Measurements from ENCODE around the gene PDE2A. TPM values are rescaled to one million over a fixed set of nuclear protein-coding genes. Genes with fewer than 3 reads are reported as not detected.

PDE2A gene
- total RNA-seq, 1 experiment from 2014 or later: 9.6 TPM

- Histone ChIP-seq H3F3A (ENCODE audit: insufficient read depth, low read depth) (no peaks in the 10 kb centered on the region), H3K4me2 (no peak overlapping the region), H4K20me1 (ENCODE audit: insufficient read depth) (no peaks in the 10 kb centered on the region; the same call in 1 of the 2 replicates), H3K79me2 (ENCODE audit: low read depth) (no peaks in the 10 kb centered on the region), H3K36me3 (ENCODE audit: low read depth) (no peaks in the 10 kb centered on the region), H3K27ac (no peak overlapping the region), H3K4me1 (replicated peaks; ENCODE audit: insufficient read depth) (no peaks in the 10 kb centered on the region), H3K4me3 (no peak overlapping the region), H3K9me2 (ENCODE audit: insufficient read depth) (no peaks in the 10 kb centered on the region), H2AFZ (no peak overlapping the region), H3K27me3 (ENCODE audit: insufficient read depth, low read depth) (peaks cover 31% of the 10 kb centered on the region), H3K9me3 (ENCODE audit: insufficient read depth, low read depth) (no peaks in the 10 kb centered on the region)
- no TSS peak for BruUV-seq (replicated peaks)
- intact Hi-C loops (cut with micrococcal nuclease; ENCODE audit: unreplicated experiment): no loop called here
- no peak for TF ChIP-seq CTCF (conservative IDR thresholded peaks at IDR 0.05)
- TF ChIP-seq EZH2 (IDR thresholded peaks at IDR 0.05; ENCODE audit: low read depth): no peak
- ChIA-PET POLR2A (ENCODE audit: unreplicated experiment) (no interaction called here), CTCF (no interaction called here)
- no peak for DNase-seq
Measured at GRCh38 chr11:72613977-72614376, 60.2 kb downstream of the PDE2A start.

- Histone ChIP-seq H3K79me2 (ENCODE audit: low read depth) (no peaks in the 10 kb centered on the region), H4K20me1 (ENCODE audit: insufficient read depth) (no peaks in the 10 kb centered on the region; the same call in 1 of the 2 replicates), H3K9me2 (ENCODE audit: insufficient read depth) (no peaks in the 10 kb centered on the region), H3K4me1 (replicated peaks; ENCODE audit: insufficient read depth) (no peaks in the 10 kb centered on the region), H3F3A (ENCODE audit: insufficient read depth, low read depth) (no peaks in the 10 kb centered on the region), H3K27ac (no peak overlapping the region), H3K4me3 (no peak overlapping the region), H3K27me3 (ENCODE audit: insufficient read depth, low read depth) (peaks cover 31% of the 10 kb centered on the region), H2AFZ (no peak overlapping the region), H3K36me3 (ENCODE audit: low read depth) (no peaks in the 10 kb centered on the region), H3K4me2 (no peak overlapping the region), H3K9me3 (ENCODE audit: insufficient read depth, low read depth) (no peaks in the 10 kb centered on the region)
- no TSS peak for BruUV-seq (replicated peaks)
- intact Hi-C loops (cut with micrococcal nuclease; ENCODE audit: unreplicated experiment): no loop called here
- ChIA-PET CTCF (no interaction called here), POLR2A (ENCODE audit: unreplicated experiment) (no interaction called here)
- no peak for DNase-seq
- TF ChIP-seq EZH2 (IDR thresholded peaks at IDR 0.05; ENCODE audit: low read depth): no peak
- no peak for TF ChIP-seq CTCF (conservative IDR thresholded peaks at IDR 0.05)
Measured at GRCh38 chr11:72613450-72613849, 60.8 kb downstream of the PDE2A start.

- CTCF ChIA-PET: no interaction called here
- peak in 1 of 2 experiments; percentile 13 for DNase-seq
- H3K4me3 ChIP-seq: no peak overlapping the region
Measured at GRCh38 chr11:72609476-72609875, 64.7 kb downstream of the PDE2A start.

More at GRCh38 chr11:72609476-72609875, 64.7 kb downstream of the PDE2A start:
- H3K36me3 ChIP-seq (ENCODE audit: low read depth): no peaks in the 10 kb centered on the region
- intact Hi-C loops (cut with micrococcal nuclease; ENCODE audit: unreplicated experiment): no loop called here
- no peaks in the 10 kb centered on the region for H3K9me3 ChIP-seq (ENCODE audit: insufficient read depth, low read depth)
- H3K4me1 ChIP-seq (replicated peaks; ENCODE audit: insufficient read depth): no peaks in the 10 kb centered on the region
- no peaks in the 10 kb centered on the region for H3K79me2 ChIP-seq (ENCODE audit: low read depth)
- no TSS peak for BruUV-seq (replicated peaks)
- no peaks in the 10 kb centered on the region for H3K9me2 ChIP-seq (ENCODE audit: insufficient read depth)
- H3K4me2 ChIP-seq: peak overlapping the region; percentile 12; the same call in 1 of the 2 replicates
- no peak overlapping the region for H2AFZ ChIP-seq
- TF ChIP-seq CTCF (conservative IDR thresholded peaks at IDR 0.05) (no peak), EZH2 (IDR thresholded peaks at IDR 0.05; ENCODE audit: low read depth) (no peak)
- H3K27me3 ChIP-seq (ENCODE audit: insufficient read depth, low read depth): peaks cover 19% of the 10 kb centered on the region
- no peak overlapping the region for H3K27ac ChIP-seq
- no peaks in the 10 kb centered on the region for H4K20me1 ChIP-seq (ENCODE audit: insufficient read depth)
- POLR2A ChIA-PET (ENCODE audit: unreplicated experiment): no interaction called here
- no peaks in the 10 kb centered on the region; the same call in 1 of the 2 replicates for H3F3A ChIP-seq (ENCODE audit: insufficient read depth, low read depth)

Data from PC-9 (cell line).